Gastroesophageal sphincter (tissue), 4 donors: ENCODE data around the gene LGR5. TPM values are rescaled to one million over a fixed set of nuclear protein-coding genes. Genes with fewer than 3 reads are reported as not detected.

Experiments
- ATAC-seq: fragments of 150-250 bp; one replicate; pipeline ENCODE4 v1.9.1; 2016; ENCODE audit warnings: mild to moderate bottlenecking, moderate library complexity
- H3K27ac ChIP-seq, 4 donors: fragments of 200-600 bp; sonication (generic) in 3 of 4; 1 replicate in 3 of 4; 2 replicates in 1 of 4; pipeline ENCODE4 v1.5.1; 2016 to 2019
- H3K27me3 ChIP-seq: fragments of 200-600 bp; sonication (generic); one replicate; pipeline ENCODE4 v1.5.1; 2019
- H3K36me3 ChIP-seq, 2 donors: fragments of 200-600 bp; sonication (generic); one replicate each; pipeline ENCODE4 v1.5.1; 2019; ENCODE audit warnings: control low read depth in 1 of 2
- H3K4me1 ChIP-seq, 3 donors: fragments of 200-600 bp; sonication (generic); 1 replicate in 2 of 3; 2 replicates in 1 of 3; pipeline ENCODE4 v1.5.1; 2016 to 2019; ENCODE audit warnings: control low read depth in 2 of 3
- H3K4me3 ChIP-seq, 2 donors: fragments of 200-600 bp; sonication (generic); one replicate each; pipeline ENCODE4 v1.5.1; 2019; ENCODE audit warnings: mild to moderate bottlenecking in 1 of 2, moderate library complexity in 1 of 2
- H3K9me3 ChIP-seq, 3 donors: fragments of 200-600 bp; sonication (generic); one replicate each; pipeline ENCODE4 v1.5.1; 2017 to 2019; ENCODE audit warnings: control low read depth in 2 of 3
- EP300 ChIP-seq: sonication (generic); formaldehyde crosslinking; IDR thresholded peaks from one replicate; pipeline ENCODE4 v1.6.1; 2017; ENCODE audit warnings: antibody characterized with exemption, mild to moderate bottlenecking
- POLR2A ChIP-seq, 2 donors: fragments of 450-650 bp; IDR thresholded peaks; one replicate each; pipeline ENCODE4 v1.6.1; 2017; ENCODE audit warnings: antibody characterized with exemption in 2 of 2, mild to moderate bottlenecking in 2 of 2, moderate library complexity in 1 of 2
- POLR2AphosphoS5 ChIP-seq: sonication (generic); formaldehyde crosslinking; IDR thresholded peaks from one replicate; pipeline ENCODE4 v1.6.1; 2017; ENCODE audit warnings: antibody characterized with exemption
- WGBS, 2 donors: methylation state at CpG; one replicate each; pipeline ENCODE4 v1.1.5; 2018; ENCODE audit warnings: low coverage in 1 of 2; 5-methylcytosine and 5-hydroxymethylcytosine counted together
- total RNA-seq, 4 donors: library from RNA; depleted of rRNA; stranded (reverse); fragments of >200 nt; gene quantifications; one replicate each; pipeline ENCODE4 v1.1.0, GENCODE V29; 2016
- TF ChIP-seq, protein P1 (sequence below), 4 experiments: fragments of 200-600 bp in 2 of 4; fragments of 450-650 bp in 2 of 4; sonication (generic) in 1 of 4; IDR thresholded peaks; one replicate each; pipeline ENCODE4 v1.5.1; 2017 to 2019; ENCODE audit warnings: antibody characterized with exemption in 4 of 4, mild to moderate bottlenecking in 2 of 4, moderate library complexity in 2 of 4

Gene LGR5
- total RNA-seq, 4 donors from 2014 or later: 0.12 to 0.47 (median 0.40) TPM; not detected in 1

DNA sequence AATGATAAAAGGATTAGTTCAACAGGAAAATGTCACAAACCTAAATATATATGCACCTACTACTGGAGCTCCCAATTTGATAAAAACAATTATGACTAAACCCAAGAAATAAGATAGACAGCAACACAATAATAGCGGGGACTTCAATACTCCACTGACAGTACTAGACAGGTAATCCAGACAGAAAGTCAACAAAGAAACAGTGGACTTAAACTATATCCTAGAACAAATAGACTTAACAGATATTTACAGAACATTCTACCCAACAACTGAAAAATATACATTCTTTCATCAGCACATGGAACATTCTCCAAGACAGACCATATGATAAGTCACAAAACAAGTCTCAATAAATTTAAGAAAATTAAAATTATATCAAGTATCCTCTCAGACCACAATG lies 28.0 kb upstream of the LGR5 start:
- Histone ChIP-seq H3K27me3 (no peaks in the 10 kb centered on the region), H3K4me1 (no peaks in the 10 kb centered on the region), H3K4me3 (no peak overlapping the region), H3K9me3 (peaks cover 0 to 25% (median 0%) of the 10 kb centered on the region in 3 donors), H3K27ac (no peak overlapping the region), H3K36me3 (no peaks in the 10 kb centered on the region)
- WGBS, 2 donors: 100% methylated on average over 1 of the region's 1 CpG
- no peak for ATAC-seq
- no peak for TF ChIP-seq EP300
- TF ChIP-seq POLR2A (IDR thresholded peaks at IDR 0.05): no peak
- TF ChIP-seq POLR2AphosphoS5: no peak
- TF ChIP-seq, protein P1, sequence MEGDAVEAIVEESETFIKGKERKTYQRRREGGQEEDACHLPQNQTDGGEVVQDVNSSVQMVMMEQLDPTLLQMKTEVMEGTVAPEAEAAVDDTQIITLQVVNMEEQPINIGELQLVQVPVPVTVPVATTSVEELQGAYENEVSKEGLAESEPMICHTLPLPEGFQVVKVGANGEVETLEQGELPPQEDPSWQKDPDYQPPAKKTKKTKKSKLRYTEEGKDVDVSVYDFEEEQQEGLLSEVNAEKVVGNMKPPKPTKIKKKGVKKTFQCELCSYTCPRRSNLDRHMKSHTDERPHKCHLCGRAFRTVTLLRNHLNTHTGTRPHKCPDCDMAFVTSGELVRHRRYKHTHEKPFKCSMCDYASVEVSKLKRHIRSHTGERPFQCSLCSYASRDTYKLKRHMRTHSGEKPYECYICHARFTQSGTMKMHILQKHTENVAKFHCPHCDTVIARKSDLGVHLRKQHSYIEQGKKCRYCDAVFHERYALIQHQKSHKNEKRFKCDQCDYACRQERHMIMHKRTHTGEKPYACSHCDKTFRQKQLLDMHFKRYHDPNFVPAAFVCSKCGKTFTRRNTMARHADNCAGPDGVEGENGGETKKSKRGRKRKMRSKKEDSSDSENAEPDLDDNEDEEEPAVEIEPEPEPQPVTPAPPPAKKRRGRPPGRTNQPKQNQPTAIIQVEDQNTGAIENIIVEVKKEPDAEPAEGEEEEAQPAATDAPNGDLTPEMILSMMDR (IDR thresholded peaks at IDR 0.05): no peak

DNA sequence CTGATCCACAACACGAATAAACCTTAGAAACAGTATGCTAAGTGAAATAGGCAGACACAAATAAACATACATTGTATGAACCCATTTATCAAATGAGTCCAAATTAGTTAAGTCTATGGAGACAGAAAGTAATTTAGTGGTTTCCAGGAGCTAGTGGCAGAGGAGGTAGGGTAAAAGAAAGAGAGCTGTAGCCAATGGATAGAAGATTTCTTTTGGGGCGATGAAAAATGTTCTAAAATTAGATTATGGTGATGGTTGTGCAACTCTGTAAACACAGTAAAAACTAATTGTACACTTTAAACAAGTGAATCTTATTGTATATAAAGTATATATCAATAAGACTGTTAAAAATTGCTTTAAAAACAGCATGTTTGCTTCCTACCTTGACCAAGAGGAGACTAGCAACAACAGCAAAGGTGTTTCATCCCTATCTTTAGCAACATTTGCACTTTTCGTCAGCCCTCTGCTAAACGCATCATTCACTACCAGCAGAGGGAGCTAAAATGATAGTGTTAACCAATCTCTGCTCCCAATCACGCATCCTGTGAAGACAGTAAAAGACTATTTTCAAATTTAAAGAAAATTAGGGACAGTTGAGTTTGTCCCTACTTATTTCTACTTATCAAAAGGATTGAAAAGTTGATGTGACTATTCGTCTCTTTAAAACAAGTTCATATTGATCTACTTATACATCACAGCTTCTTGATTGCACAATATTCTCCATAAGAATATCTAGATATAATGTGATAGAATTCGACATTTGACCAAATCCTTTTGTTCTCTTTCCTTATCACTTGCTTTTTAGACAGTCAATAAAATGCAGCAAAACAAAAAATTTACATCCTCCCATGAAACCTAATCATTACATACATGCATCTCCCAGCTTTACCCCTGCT lies 24.0 kb upstream of the LGR5 start:
- no peak for TF ChIP-seq POLR2AphosphoS5
- TF ChIP-seq POLR2A (IDR thresholded peaks at IDR 0.05): no peak
- no peak for TF ChIP-seq EP300
- TF ChIP-seq, protein P1 (IDR thresholded peaks at IDR 0.05): peak; percentile 24 to 60 (median 44)
- WGBS, 2 donors: 23 to 25% methylated on average over 7 of the region's 7 CpGs
- Histone ChIP-seq H3K9me3 (peaks cover 0 to 10% (median 0%) of the 10 kb centered on the region in 3 donors), H3K4me3 (no peak overlapping the region), H3K4me1 (no peaks in the 10 kb centered on the region), H3K27me3 (no peaks in the 10 kb centered on the region), H3K36me3 (no peaks in the 10 kb centered on the region), H3K27ac (no peak overlapping the region)
- no peak for ATAC-seq

- H3K36me3 ChIP-seq: no peaks in the 10 kb centered on the region
- no peaks in the 10 kb centered on the region for H3K4me1 ChIP-seq
- WGBS, 2 donors: 88 to 91% methylated on average over 3 of the region's 3 CpGs
- H3K27me3 ChIP-seq: no peaks in the 10 kb centered on the region
- no peak overlapping the region for H3K27ac ChIP-seq
- ATAC-seq: no peak
- TF ChIP-seq EP300 (no peak), POLR2A (IDR thresholded peaks at IDR 0.05) (no peak), POLR2AphosphoS5 (no peak)
- TF ChIP-seq, protein P1 (IDR thresholded peaks at IDR 0.05): no peak
- H3K4me3 ChIP-seq: no peak overlapping the region
- H3K9me3 ChIP-seq: peaks cover 0 to 5% (median 0%) of the 10 kb centered on the region in 3 donors
Observed at GRCh38 chr12:71417181-71417580, 22.4 kb upstream of the LGR5 start.

- Histone ChIP-seq H3K27me3 (no peaks in the 10 kb centered on the region), H3K27ac (no peak overlapping the region), H3K9me3 (no peaks in the 10 kb centered on the region), H3K4me1 (no peaks in the 10 kb centered on the region), H3K4me3 (no peak overlapping the region), H3K36me3 (no peaks in the 10 kb centered on the region)
- no CpG with 5 or more reads among the region's 2 CpGs for WGBS, 2 donors
- TF ChIP-seq POLR2A (IDR thresholded peaks at IDR 0.05) (no peak), POLR2AphosphoS5 (no peak), EP300 (no peak)
- TF ChIP-seq, protein P1 (IDR thresholded peaks at IDR 0.05): no peak
- no peak for ATAC-seq
Observed at GRCh38 chr12:71420775-71421406, 18.7 kb upstream of the LGR5 start.
